HG03045 (cell line): Measurements from ENCODE around the gene SH3D19.
"Not testable (repeated sequence)": the region's sequence is repeated elsewhere in the genome, so short reads cannot be mapped to it uniquely, and the experiment has no call there.

ENCODE experiments used
- ATAC-seq: cut with Tn5 transposase; IDR thresholded peaks from one replicate; pipeline ENCODE4 v1.9.1; 2021; ENCODE audit warnings: mild to moderate bottlenecking, moderate library complexity; ENCODE audit not compliant: unreplicated experiment

SH3D19 gene

GRCh38 chr4:151163855-151164254, 161.6 kb downstream of the SH3D19 start:
- no peak for ATAC-seq

DNA sequence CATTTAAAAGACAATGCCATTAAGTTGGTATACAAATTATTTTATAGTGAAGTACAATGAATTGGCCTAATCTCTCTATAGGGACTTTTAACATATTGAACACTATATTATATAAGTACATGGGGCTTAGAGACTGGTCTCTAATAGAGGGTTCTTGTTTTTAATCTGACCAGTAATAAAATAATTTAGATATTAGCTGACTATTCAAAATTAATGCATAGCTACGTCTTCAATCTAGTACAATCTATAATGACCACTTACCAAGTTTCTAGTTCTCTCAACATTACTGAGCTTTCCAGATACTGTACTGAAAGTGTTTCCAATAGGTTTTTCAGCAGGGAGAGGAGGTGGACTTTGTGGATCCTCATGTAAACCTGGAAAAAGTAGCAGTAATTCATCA, 166.4 kb downstream of the SH3D19 start:
- ATAC-seq = no peak

GRCh38 chr4:151157543-151157942, 167.9 kb downstream of the SH3D19 start:
- no peak for ATAC-seq

- ATAC-seq = no peak
Measured at GRCh38 chr4:151153585-151153984, 171.8 kb downstream of the SH3D19 start.

DNA sequence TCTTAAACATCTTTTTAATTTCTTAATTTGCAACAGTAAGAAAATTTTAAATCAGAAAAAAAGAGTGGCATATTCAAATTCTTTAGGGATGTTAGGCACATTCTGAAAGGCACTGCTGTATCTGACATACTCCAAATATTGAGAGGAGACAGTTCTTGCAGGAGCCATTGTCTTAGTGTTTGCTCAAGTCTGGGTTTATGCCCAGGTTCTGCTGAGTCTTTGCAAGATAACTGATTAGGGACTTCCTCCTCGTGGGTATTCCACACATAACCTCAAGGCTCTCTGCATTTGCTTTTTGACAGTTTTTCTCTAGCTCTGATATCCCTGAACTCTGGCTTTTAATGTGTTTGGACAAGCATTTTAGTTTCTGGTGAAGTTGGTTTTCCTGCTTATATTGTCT, 173.4 kb downstream of the SH3D19 start:
- ATAC-seq = no peak

- no peak for ATAC-seq
Measured at GRCh38 chr4:151150821-151151580, 174.4 kb downstream of the SH3D19 start.

DNA sequence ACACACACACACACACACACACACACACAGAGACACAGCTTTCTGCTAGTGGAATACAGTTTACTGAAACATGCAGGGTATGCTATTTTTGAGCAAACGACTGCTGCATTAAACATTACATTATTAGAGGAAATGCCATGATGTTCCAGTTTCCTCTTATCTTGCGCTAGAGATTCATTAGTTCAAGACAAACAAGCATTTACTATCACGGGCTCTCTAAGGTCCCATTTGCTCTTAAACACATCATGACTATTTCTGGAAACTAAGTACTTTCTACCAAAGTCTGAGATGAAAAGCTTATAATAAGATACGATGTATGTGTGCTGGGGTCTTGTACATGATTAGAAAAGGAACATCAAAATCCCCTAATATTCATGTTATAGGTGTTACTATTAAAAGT, 177.1 kb downstream of the SH3D19 start:
- no peak for ATAC-seq

- no peak for ATAC-seq
Measured at GRCh38 chr4:151147000-151147399, 178.4 kb downstream of the SH3D19 start.

DNA sequence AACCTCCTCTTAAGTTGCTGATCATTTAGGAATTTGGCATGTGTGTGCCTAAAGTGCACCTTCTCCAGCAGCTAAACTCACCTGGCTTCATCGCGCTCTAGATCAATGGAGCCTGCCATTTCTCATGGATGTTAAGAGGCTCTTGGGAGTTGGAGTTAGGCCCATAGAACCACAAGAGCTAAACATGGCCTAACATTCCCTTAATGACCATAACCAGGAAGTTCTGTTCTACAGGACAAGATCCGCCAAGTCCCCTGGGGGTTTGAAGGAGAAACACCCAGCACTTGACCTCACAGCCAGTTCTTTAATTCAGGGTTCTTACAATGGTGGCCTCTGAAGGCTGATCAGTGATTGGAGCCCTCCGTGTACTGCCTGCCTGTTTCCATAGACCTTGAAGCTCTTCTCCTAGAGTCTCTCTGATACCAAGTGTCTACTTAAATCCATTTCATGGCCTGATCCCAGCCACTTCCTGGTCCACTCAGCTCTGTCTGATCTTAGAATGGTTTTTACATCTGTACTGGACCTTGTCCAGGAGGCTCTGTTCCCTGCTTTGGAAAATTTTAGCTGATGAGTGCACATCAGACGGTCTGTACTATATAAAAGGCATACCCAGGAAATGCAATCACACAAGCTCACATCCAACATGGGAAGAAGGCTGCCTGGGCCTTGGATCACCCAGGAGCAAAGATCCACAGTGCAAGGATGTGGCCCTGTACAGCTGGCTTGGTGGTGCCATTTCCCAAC, 180.9 kb downstream of the SH3D19 start:
- ATAC-seq = no peak

- no peak for ATAC-seq
Measured at GRCh38 chr4:151143811-151144210, 181.6 kb downstream of the SH3D19 start.

- ATAC-seq = no peak
Measured at GRCh38 chr4:151143162-151143561, 182.2 kb downstream of the SH3D19 start.

DNA sequence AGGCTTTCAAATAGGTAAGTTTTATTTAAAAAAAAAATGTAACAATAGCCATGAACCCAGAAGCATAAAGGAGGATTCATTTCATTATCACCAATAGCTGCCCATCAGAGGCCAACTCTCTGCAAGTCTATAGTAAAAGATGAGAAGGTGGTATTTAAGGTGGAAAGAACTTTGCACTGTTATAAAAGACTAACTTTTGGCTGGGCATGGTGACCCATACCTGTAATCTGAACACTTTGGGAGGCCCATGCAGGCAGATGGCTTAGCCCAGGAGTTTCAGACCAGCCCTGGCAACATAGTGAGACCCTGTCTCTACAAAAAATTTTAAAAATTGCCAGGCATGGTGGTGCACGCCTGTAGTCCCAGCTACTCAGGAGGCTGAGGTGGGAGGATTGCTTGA, 182.6 kb downstream of the SH3D19 start:
- no peak for ATAC-seq

DNA sequence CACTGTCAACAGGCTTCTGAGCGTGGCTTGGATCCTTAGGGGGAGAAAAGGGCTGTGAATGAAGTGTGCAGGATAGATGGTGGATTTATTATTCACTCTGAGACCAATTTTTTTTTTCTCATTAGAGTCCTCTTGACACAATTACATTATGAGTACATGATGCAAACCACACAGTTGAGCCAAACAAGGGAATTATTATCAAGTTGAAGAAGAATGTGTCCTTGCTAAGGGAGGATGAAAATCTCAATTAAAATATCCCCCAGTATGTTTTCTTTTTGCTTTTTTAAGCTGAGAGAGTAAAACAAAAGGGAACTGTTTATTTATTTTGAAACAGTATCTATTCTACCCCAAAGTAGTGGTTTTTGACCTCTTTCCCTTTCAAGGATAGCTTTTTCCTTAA, 185.6 kb downstream of the SH3D19 start:
- no peak for ATAC-seq

DNA sequence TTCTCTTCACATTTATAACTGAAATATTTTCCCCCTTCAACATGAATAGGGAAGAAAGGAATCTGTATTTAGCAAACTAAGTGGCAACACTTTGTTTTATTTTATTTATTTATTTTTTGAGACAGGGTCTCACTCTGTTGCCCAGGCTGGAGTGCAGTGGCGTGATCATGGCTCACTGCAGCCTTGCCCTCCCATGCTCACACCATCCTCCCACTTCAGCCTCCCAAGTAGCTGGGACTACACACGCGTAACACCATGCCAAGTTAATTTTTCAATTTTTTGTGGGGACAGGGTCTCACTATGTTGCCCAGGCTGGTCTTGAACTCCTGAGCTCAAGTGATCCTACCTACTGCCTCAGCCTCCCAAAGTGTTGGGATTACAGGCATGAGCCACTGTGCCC, 189.4 kb downstream of the SH3D19 start:
- ATAC-seq = not testable (repeated sequence)

DNA sequence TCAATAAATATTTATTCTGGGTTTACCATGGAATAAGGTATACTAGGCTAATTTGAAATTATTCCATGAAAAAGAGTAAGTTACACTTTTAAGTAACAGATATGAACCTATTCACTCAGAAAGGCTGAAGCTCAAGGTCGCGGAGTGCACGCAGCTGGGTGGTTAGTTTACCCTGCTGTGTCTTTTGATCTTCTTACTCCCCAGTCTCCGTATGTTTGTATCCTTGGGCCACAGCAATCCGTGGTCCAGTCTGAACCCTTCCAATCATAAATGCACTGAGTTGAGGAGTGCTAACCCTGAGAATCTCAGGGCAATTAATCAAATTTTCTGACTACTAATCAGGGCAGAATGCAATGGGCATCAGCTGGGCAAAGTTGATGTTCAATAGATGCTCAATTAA, 192.1 kb downstream of the SH3D19 start:
- no peak for ATAC-seq

DNA sequence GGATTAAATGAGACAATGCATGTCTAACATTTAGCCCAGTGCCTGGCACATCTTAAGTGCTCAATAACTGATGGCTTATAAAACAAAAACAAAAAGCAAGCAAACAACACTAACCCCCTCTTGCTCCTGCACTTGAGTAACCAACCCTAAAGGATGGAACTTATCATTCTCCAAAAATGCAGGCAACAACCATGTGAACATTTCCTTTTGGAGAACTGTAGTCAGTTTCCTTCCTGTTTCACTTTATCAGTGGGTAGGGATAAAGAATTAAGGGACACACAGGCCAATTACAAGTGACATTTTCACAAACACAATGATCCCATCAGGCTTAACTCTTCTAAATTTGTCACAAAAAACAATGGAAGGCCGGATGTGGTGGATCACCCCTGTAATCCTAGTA, 195.6 kb downstream of the SH3D19 start:
- no peak for ATAC-seq

- ATAC-seq = peak; percentile 81
Measured at GRCh38 chr4:151117371-151117962, 207.9 kb downstream of the SH3D19 start.

- no peak for ATAC-seq
Measured at GRCh38 chr4:151114986-151115385, 210.4 kb downstream of the SH3D19 start.

- no peak for ATAC-seq
Measured at GRCh38 chr4:151114338-151114737, 211.1 kb downstream of the SH3D19 start.

DNA sequence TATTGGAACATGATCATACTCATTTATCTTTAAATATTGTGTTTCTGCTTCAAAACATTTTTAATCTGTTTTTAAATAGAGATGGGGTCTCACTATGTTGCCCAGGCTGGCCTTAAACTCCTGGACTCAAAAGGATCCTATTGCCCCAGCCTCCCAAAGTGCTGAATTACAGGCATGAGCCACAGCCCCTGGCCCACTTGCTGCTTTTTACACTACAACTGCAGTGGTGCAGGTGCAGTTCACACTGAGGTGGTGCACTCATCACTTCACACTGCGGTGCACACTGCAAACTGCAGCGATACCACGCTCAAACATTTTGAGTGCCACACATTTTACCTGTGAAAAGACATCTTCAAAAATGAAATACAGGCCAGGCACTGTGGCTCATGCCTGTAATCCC, 215.2 kb downstream of the SH3D19 start:
- ATAC-seq = no peak

DNA sequence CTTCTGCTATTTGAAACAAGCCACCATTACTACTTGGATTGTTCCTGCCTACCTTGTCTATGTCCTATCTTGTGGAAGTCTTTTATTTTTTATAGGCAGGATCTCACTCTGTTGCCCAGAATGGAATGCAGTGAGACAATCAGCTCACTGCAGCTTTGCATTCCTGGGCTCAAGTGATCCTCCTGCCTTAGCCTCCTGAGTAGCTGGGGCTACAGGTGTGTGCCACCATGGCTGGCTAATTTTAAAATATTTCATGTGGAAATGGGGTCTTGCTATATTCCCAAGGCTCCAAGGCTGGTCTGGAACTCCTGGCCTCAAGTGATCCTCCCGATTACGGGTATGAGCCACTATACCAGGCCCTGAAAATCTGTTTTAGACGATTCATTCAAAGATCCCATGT, 218.3 kb downstream of the SH3D19 start:
- ATAC-seq = no peak

- ATAC-seq = no peak
Measured at GRCh38 chr4:151105454-151106032, 219.9 kb downstream of the SH3D19 start.
